ENCODE results near the gene PPFIA2.

Gene PPFIA2

GRCh38 chr12:81759190-81760051, at the start of gene PPFIA2:
PPFIA2 (minus strand) TSS chr12:81759350.
- no peak for TF ChIP-seq CTCF (conservative IDR thresholded peaks at IDR 0.05)
- TF ChIP-seq ZFX (IDR thresholded peaks at IDR 0.05) = no peak
- peak within 1 kb of the TSS; percentile 57 for H3K27ac ChIP-seq

- TF ChIP-seq CTCF (conservative IDR thresholded peaks at IDR 0.05) (no peak), ZFX (IDR thresholded peaks at IDR 0.05) (no peak)
- H3K27ac ChIP-seq = no peak overlapping the region
Observed at GRCh38 chr12:81800298-81801148, 41.4 kb upstream of the PPFIA2 start.

GRCh38 chr12:81798294-81798693, 39.1 kb upstream of the PPFIA2 start:
- no peak overlapping the region for H3K27ac ChIP-seq

GRCh38 chr12:81797100-81797499, 38.0 kb upstream of the PPFIA2 start:
- H3K27ac ChIP-seq = no peak overlapping the region
- TF ChIP-seq ZFX (IDR thresholded peaks at IDR 0.05) (no peak), CTCF (conservative IDR thresholded peaks at IDR 0.05) (peak; percentile 49)

More at GRCh38 chr12:81798294-81798693, 39.1 kb upstream of the PPFIA2 start:
- TF ChIP-seq ZFX (IDR thresholded peaks at IDR 0.05) = no peak

GRCh38 chr12:81792666-81793065, 33.5 kb upstream of the PPFIA2 start:
- no peak overlapping the region for H3K27ac ChIP-seq
- TF ChIP-seq CTCF (conservative IDR thresholded peaks at IDR 0.05) = no peak
- TF ChIP-seq ZFX (IDR thresholded peaks at IDR 0.05) = no peak

- TF ChIP-seq CTCF (conservative IDR thresholded peaks at IDR 0.05) (no peak), ZFX (IDR thresholded peaks at IDR 0.05) (no peak)
- H3K27ac ChIP-seq = no peak overlapping the region
Observed at GRCh38 chr12:81779216-81779615, 20.1 kb upstream of the PPFIA2 start.

- TF ChIP-seq ZFX (IDR thresholded peaks at IDR 0.05) (no peak), CTCF (conservative IDR thresholded peaks at IDR 0.05) (no peak)
- no peak overlapping the region for H3K27ac ChIP-seq
Observed at GRCh38 chr12:81778719-81779118, 19.6 kb upstream of the PPFIA2 start.
